ENCODE results near the gene SYNPR. TPM values are rescaled to one million over a fixed set of nuclear protein-coding genes. Genes with fewer than 3 reads are reported as not detected.
A peak's percentile ranks its signal among the peaks of the same experiment; 100 is the strongest.

Gene SYNPR
- total RNA-seq, 4 donors from 2014 or later: not detected

GRCh38 chr3:63442918-63443317, 164.8 kb downstream of the SYNPR start:
- intact Hi-C loops (cut with DNase I; ENCODE audit: low total_unique reads) (no loop called here), in situ Hi-C loops (cut with MboI; ENCODE audit: low pct_ligation_motif_present in 1 of 4, low pct_unique_long_range_greater_than_20kb in 1 of 4, low sequenced_read_pairs in 3 of 4) (no loop called here)
- Histone ChIP-seq H3K9me3 (no peaks in the 10 kb centered on the region), H3K4me3 (no peak overlapping the region), H3K4me1 (peaks cover 0 to 7% (median 0%) of the 10 kb centered on the region in 4 donors), H3K27ac (no peak overlapping the region), H3K27me3 (no peaks in the 10 kb centered on the region), H3K36me3 (no peaks in the 10 kb centered on the region)
- TF ChIP-seq POLR2AphosphoS5 (IDR thresholded peaks at IDR 0.05): no peak
- TF ChIP-seq POLR2A (IDR thresholded peaks at IDR 0.05): no peak
- TF ChIP-seq CTCF (IDR thresholded peaks at IDR 0.05): no peak
- no peak for TF ChIP-seq EP300 (IDR thresholded peaks at IDR 0.05; ENCODE audit: low read depth)
- no peak for DNase-seq
- WGBS, 2 donors (ENCODE audit: low coverage in 1 of 2): 10 to 26% methylated on average over 2 to 3 of the region's 3 CpGs

- peak overlapping the region in 1 of 4 donors; percentile 12 for H3K27ac ChIP-seq
- no peaks in the 10 kb centered on the region for H3K36me3 ChIP-seq
- peaks cover 0 to 14% (median 2%) of the 10 kb centered on the region in 4 donors for H3K4me1 ChIP-seq
- no peaks in the 10 kb centered on the region for H3K9me3 ChIP-seq
- DNase-seq: no peak
- H3K27me3 ChIP-seq: no peaks in the 10 kb centered on the region
- intact Hi-C loops (cut with DNase I; ENCODE audit: low total_unique reads) (no loop called here), in situ Hi-C loops (cut with MboI; ENCODE audit: low pct_ligation_motif_present in 1 of 4, low pct_unique_long_range_greater_than_20kb in 1 of 4, low sequenced_read_pairs in 3 of 4) (no loop called here)
- no peak overlapping the region for H3K4me3 ChIP-seq
- 62% methylated on average over 3 of the region's 3 CpGs; no CpG with 5 or more reads in 1 of the 2 donors for WGBS, 2 donors (ENCODE audit: low coverage in 1 of 2)
- no peak for TF ChIP-seq POLR2A (IDR thresholded peaks at IDR 0.05)
- TF ChIP-seq CTCF (IDR thresholded peaks at IDR 0.05): no peak
- TF ChIP-seq POLR2AphosphoS5 (IDR thresholded peaks at IDR 0.05): no peak
- no peak for TF ChIP-seq EP300 (IDR thresholded peaks at IDR 0.05; ENCODE audit: low read depth)
Measured at GRCh38 chr3:63450023-63450422, 171.9 kb downstream of the SYNPR start.

GRCh38 chr3:63450634-63451363, 172.7 kb downstream of the SYNPR start:
- WGBS, 2 donors (ENCODE audit: low coverage in 1 of 2): 50 to 59% methylated on average over 3 to 5 of the region's 5 CpGs
- Histone ChIP-seq H3K27ac (peak overlapping the region; percentile 12 to 41 (median 23)), H3K4me1 (peaks cover 0 to 14% (median 2%) of the 10 kb centered on the region in 4 donors)

GRCh38 chr3:63456901-63457300, 178.8 kb downstream of the SYNPR start:
- no peak for DNase-seq
- Histone ChIP-seq H3K4me3 (no peak overlapping the region), H3K27ac (no peak overlapping the region), H3K9me3 (no peaks in the 10 kb centered on the region), H3K27me3 (no peaks in the 10 kb centered on the region), H3K36me3 (no peaks in the 10 kb centered on the region), H3K4me1 (peaks cover 0 to 1% (median 0%) of the 10 kb centered on the region in 4 donors)
- no peak for TF ChIP-seq CTCF (IDR thresholded peaks at IDR 0.05)
- no peak for TF ChIP-seq POLR2A (IDR thresholded peaks at IDR 0.05)
- no peak for TF ChIP-seq EP300 (IDR thresholded peaks at IDR 0.05; ENCODE audit: low read depth)
- TF ChIP-seq POLR2AphosphoS5 (IDR thresholded peaks at IDR 0.05): no peak
- in situ Hi-C loops (cut with MboI; ENCODE audit: low pct_ligation_motif_present in 1 of 4, low pct_unique_long_range_greater_than_20kb in 1 of 4, low sequenced_read_pairs in 3 of 4) (no loop called here), intact Hi-C loops (cut with DNase I; ENCODE audit: low total_unique reads) (no loop called here)
- WGBS, 2 donors (ENCODE audit: low coverage in 1 of 2): 54 to 65% methylated on average over 5 to 6 of the region's 6 CpGs

More at GRCh38 chr3:63450634-63451363, 172.7 kb downstream of the SYNPR start:
- no peaks in the 10 kb centered on the region for H3K36me3 ChIP-seq
- intact Hi-C loops (cut with DNase I; ENCODE audit: low total_unique reads): no loop called here
- H3K27me3 ChIP-seq: no peaks in the 10 kb centered on the region
- DNase-seq: peak; percentile 19
- no peaks in the 10 kb centered on the region for H3K9me3 ChIP-seq
- in situ Hi-C loops (cut with MboI; ENCODE audit: low pct_ligation_motif_present in 1 of 4, low pct_unique_long_range_greater_than_20kb in 1 of 4, low sequenced_read_pairs in 3 of 4): no loop called here
- TF ChIP-seq EP300 (IDR thresholded peaks at IDR 0.05; ENCODE audit: low read depth): no peak
- TF ChIP-seq CTCF (IDR thresholded peaks at IDR 0.05): peak in 1 of 5 experiments; percentile 7
- H3K4me3 ChIP-seq: no peak overlapping the region
